ENCODE data around the gene MROH9. TPM values are rescaled to one million over a fixed set of nuclear protein-coding genes. Genes with fewer than 3 reads are reported as not detected.
A peak's percentile ranks its signal among the peaks of the same experiment; 100 is the strongest.

Gene MROH9
- total RNA-seq, 1 experiment from 2014 or later: not detected

DNA sequence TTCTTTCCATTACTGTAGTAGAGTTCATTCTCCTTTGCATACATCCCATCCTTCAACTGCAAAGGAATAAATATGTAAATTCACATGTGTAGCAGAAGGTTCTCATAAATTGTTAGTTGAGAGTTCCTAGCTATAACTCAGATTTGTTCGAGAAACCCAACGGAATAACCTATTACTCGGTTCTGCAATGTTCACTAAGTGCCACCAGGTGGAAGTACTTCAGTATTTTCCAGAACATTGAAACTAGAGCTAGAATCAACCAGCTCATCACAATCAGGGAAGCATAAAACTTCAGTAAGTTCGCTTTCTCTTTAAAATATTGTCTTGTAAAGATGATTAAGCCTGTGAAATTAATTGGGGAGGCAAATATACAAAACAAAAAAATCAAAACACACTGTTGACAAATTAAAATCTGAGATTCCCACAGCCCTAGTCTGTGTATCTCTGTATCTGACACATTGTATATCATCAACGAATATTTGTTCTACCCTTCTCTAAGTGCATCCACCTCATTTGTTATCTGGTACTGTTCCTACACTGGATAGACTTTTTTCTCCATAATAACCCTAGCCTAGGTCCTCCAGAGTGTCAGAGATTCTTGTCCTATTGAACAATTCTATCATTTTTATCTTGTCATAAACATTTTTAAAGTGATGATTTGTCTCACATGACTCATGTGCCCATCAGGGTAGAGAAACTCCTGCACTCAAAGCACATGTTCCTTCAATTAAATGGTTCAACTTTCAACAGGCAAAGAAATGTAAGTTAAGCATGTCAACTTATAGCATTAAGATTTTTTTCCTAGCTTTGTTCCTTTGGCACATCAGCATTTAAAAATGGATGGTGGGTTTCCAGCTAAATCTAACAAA is 31.9 kb downstream of the MROH9 start:
- DNase-seq (ENCODE audit: low read depth): peak; percentile 47

DNA sequence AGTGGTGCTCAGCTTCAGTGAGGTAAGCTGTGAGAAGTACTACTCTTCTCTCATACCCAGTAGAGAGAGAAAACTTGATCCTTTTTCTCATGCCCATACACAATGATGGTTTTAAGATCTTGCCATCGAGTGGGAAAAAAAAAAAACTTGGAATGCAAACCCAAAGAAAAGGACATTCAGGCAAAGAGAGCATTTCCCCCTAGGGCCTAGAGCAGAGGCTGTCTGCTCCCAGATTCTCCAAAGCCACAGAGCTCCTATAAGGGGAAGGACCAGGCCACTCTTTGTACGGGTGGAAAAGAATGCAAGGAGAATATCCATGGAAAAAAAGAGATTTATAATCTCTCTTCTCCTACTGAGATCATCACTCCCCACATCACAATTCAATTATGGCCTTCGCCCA is 34.9 kb downstream of the MROH9 start:
- no peak for DNase-seq (ENCODE audit: low read depth)

DNA sequence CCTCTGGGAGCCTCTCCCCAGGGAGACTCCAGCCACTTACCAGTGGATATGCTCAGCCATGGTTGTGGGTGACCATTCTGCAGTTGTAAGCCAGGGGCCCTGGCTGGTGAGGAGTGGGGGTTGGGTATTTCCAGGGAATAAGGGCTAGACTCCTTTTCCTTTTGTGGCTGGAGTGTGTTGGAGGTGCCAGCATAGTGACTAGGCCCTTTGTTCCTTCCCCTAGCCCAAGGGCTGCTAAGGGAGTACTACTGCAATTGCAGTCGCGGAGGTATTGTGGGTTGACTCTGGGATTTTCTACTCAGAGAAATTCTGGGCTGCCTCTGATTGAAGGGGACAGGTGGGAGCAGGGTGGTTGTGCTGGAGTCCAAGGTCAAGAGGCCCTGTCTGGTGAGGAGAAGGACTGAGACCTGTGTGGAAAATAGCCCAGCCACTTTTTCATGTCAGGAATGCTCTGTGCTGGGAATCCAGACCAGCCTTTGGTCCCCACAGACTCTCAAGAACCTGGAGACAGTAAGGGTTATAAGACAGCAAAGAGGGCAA is 43.1 kb downstream of the MROH9 start:
- DNase-seq (ENCODE audit: low read depth): peak; percentile 39

DNA sequence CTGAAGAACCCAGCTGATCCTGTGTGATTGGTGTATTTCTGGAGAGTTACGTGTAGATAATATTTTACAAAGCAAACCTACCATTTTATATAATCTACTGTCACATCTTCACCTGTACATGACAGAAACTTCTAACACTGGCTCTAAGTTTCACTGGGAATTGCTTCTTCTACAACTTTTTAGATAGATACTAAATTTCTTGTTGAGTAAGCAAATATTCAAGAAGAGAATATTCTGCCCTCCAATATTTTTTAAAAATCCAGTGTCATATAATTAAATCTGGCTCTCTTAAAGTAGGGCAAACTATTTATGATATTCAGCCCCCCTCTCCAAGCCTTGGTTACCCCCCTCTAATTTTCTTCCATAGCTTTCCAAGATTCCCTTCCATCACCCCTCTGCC is 50.1 kb downstream of the MROH9 start:
- DNase-seq (ENCODE audit: low read depth): no peak

DNA sequence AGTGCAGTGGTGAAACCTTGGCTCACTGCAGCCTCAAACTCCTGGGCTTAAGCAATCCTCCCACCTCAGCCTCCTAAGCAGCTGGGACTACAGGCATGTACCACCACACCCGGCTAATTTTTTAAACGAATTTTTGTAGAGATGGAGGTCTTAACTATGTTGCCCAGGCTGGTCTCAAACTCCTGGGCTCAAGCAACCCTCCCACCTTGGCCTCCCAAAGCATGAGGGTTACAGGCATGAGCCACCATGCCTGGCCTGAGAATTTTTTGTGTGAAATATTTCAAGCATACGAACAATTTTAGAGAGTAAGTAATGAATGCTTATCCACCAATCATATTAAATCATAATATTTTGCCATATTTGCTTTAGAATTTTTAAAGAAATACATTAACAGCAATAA is 51.6 kb downstream of the MROH9 start:
- DNase-seq (ENCODE audit: low read depth): no peak

DNA sequence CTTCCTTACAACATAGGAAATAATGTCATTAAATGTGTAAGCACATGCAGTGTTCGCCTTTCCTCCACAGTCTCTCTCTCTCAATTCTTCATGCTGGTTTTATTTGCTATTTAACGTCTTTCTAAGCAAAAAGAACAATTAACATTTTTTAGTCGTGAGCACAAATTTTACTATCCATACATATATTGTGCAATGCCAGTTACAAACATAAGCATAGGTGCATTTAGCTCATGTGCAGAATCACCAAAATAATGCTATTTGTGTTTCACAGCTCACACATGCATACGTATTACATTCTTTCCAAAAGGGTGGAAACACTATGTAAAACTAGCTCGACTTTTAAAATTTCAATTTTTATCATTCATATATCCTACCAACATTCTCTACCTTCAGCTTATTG is 52.1 kb downstream of the MROH9 start:
- no peak for DNase-seq (ENCODE audit: low read depth)

DNA sequence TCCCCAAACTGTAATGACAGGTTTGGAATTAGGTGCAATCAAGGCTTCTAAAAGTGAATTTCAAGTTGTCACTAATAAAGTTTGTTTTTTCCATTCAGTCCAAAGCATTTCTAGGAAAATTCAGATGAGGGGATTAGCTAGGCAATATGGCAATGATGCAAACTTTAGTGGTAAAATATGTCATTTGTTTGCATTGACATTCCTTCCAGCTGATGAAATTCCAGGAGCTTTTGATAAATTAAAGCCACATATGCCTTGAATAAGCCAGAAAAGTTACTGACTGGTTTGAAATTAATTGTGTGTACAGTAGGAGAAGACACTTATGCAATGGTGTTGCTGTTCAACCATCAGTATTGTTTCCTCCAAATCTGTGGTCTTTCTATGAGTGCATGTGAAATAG is 57.8 kb downstream of the MROH9 start:
- DNase-seq (ENCODE audit: low read depth): no peak

DNA sequence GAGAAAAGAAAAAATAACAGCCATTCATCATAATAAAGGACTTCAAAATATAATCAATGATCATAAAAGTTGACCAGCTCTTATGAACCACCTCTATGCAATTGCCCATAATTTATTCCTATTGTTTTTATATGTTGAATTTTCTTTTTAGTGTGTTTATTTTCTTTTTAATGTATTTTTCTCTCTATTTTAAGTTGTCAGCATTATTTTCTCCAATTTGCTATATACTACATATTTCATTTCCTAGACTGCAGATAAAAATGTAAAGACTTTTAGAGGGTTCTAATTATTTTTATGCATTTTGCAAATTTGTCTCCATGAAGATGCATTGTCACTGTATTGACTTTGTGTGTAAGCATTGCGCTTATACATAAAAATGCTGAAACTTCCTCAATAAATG is 58.4 kb downstream of the MROH9 start:
- no peak for DNase-seq (ENCODE audit: low read depth)

DNA sequence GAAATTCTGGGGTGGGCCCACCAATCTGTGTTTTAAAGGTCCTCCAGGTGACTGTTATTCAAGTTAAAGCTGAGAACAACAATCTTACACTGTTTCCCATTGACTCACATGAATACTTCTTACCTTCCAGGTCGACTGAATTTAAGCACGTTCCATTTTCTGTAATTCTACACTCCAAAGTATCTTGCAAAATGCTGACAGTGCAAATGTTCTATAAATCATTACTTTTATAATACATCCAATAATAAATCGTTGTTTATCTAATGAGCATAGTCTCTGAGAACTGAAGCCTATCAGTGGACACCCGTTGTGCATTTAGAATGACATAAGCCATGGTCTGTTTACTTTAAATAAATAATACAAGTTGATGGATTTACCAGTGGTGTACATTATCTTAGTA is 79.5 kb downstream of the MROH9 start:
- no peak for DNase-seq (ENCODE audit: low read depth)

DNA sequence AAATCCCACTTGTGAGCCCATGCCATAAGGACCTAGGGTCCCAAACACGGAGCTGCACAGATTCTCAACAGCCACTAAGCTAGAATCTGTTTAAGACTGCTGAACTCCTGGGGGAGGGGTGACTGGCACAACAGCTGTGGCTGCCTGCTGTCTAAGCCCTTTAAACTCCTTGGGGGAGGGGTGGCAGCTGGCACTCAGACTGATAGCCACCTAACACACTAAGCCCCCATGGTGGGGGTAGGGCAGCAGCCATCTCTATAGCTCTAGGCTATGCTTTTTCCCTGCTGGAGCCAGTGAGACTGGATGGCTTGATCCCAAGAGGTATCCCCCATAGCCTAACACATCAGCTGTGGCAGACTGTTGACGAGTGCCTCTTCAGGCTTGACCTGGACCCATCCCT is 82.1 kb downstream of the MROH9 start:
- peak; percentile 41 for DNase-seq (ENCODE audit: low read depth)

DNA sequence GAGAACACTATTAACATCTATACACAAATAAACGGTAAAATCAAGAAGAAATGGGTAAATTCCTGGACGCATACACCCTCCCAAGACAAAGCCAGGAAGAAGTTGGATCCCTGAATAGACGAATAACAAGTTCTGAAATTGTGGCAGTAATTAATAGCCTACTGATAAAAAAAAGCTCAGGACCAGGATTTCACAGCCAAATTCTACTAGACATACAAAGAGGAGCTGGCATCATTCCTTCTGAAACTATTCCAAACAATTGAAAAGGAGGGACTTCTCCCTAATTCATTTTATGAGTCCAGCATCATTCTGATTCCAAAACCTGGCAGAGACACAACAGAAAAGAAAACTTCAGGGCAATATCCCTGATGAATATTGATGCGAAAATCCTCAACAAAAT is 84.6 kb downstream of the MROH9 start:
- DNase-seq (ENCODE audit: low read depth): no peak

DNA sequence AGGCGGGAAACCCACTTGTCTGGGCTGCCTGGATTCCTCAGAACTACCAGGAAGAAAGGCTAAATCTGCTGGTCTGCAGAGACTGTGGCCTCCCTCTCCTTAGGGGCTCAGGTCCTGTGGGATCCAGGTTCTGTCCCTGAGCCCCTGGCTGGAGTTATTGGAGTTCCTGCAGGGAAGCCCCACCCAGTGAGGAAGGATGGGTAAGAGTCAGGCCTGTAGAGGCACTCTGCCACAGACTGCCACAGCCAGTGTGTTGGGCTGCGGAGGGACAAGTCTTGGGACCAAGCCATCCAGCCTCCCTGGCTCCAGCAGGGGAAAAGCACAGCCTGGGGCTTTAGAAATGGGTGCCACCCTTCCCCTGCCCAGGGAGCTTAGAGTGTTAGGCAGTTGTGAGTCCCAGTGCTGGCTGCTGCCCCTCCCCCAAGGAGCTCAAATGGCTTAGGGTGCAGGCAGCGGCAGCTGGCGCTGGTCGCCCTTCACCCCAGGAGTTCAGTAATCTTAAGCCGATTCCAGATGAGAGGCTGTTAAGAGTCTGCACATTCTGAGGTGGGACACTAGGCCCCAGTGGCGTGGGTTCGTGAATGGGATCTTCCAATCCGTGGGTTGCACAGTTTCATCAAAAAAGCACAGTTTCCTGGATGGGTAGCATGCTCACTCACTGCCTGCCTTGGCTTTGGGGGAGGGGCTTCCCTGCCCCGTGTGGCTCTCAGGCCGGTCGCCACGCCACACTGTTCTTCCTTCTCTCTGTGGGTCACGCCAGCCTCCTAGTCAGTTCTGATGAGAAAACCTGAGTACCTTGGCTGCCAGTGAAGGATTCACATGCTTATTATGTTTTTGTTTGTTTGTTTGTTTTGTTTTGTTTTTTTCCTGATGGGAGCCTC is 97.7 kb downstream of the MROH9 start:
- DNase-seq (ENCODE audit: low read depth): no peak

DNA sequence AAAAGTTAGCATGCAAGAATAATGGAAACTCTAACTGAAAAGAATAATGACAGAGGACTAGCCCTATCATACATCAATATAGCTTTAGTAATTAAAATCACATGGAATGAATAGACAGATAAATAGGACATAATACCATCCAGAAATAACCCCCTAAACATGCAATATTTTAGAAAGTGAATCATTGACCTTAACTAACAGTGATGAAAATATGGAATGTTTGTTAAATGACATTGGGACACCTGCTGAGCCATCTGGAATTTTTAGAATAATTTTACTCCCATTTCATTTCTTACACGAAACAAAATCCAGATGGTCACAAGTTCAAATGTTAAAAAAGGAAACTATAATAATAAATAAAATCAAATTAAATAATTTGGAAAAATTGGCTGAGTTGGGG is 102.3 kb downstream of the MROH9 start:
- no peak for DNase-seq (ENCODE audit: low read depth)

DNA sequence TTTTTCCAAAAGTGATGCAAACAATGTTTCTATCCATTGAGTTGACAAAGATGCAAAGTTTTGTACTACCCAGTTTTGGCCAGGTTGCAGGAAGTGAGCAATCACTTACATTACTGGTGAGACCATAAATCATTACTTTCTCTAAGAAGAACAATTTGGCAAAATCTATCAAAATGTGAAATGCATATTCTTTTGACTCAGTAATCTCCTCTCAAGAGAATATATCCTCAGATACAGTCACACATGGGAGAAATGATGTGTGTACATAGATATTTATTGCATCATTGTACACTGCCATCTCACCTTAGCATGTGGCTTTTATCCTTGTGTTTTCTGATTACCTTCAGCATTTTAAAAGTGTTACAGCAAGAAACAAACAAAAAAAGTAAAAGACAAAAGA is 103.0 kb downstream of the MROH9 start:
- no peak for DNase-seq (ENCODE audit: low read depth)

DNA sequence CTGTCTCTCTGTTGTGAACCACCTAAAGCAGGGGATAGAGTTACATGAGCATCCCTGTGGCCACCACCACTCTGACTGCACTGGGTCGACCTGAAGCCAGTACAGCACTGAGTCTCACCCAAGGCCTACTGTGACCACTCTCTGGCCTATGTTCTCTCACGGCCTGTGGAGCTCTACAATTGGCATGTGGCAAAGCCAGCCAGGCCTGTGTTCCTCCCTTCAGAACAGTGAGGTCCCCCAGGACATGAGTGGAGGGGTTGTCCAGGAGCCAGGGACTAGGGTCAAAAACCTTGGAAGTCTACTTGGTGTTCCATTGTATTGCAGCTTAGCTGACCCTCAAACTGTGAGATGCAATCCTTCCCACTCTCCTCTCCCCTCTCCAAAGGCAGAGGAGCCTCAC is 112.7 kb downstream of the MROH9 start:
- no peak for DNase-seq (ENCODE audit: low read depth)

DNA sequence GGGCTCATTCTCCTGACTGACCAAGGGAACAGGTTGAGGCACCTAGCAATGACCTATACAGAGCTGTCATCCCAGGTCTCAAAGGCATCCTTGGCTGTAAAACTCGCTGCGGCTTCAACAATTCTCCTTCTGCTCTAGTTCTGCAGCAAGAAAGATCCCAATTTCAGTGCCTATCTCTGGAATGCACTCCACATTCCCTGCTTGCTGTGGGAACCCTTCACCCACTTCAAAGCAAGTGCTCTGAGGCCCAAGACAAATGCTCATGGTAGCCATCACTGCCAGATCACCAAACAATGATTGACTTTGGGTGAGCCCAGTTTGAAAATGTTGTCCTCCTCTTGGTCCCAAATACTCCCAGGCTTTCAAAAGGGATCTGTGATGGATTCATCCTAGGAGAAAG is 117.6 kb downstream of the MROH9 start:
- DNase-seq (ENCODE audit: low read depth): no peak

DNA sequence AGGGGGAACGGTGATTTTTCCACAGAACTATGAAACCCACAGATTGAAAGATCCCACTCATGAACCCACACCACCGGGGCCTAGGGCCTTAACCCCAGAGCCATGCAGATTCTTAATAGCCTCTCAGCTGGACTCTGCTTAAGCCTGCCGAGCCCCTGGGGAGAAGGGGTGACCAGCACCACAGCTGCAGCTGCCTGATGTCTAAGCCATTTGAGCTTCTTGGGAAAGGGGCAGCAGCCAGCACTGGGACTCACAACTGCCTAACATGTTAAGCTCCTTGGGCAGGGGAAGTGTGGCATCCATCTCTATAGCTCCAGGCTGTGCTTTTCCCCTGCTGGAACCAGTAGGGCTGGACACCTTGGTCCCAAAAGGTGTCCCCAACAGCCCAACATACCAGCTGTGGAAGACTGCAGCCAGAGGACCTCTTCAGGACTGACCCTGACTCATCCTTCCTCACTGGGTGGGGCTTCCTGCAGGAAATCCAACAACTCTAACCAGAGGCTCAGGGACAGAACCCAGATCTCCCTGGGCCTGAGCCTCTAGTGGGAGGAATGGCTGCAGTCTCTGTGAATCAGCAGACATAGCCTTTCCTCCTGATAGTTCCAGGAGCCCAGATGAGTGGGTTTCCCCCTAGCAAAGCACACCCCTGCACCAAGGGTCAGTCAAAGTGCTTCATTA is 120.8 kb downstream of the MROH9 start:
- DNase-seq (ENCODE audit: low read depth): no peak

DNA sequence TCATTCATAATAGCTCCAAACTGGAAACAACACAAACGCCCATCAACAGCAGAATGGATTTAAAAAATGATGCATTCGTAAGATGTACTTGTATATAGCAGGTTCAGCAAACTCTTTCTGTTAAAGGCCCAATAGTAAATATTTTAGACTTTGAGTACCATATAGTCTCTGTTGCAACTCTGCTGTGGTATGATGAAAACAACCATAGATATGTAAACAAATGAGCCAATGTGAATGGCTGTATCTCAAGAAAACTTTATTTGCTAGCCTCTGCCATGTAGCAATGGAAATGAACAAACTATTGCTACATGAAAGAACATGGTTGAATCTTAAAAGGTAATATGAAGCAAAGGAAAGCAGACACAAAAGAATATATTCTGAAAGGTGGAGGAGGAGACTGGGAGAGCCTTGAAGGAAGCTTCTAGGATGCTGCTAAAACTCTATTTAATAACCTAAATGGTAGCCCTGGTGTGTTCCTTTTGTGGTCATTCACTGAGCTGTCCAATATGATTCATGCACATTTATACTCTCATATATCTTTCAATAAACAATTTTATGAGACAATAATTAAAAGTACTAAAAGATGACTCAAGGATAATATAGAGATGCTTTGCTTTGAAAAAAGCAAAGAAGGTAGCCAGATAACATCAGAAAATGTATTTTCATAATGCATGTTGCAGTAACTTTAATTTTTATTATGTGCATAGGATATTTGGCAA is 126.2 kb downstream of the MROH9 start:
- DNase-seq (ENCODE audit: low read depth): no peak

DNA sequence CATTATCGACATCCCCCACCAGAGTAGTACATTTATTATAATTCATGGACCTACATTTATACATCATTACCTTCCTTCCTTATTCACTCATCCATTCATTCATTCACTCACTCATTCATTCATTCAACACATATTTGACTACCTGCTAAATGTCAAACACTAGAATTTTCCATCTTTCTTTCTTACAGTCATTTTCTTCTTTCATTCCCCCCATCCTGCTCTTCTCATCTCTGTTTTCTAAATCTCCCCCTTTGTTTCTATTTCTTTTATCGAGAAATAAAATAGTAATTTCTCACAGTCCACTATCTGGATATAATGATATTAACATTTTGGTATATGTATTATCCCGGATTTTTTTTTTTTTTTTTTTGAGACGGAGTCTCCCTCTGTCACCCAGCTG is 127.6 kb downstream of the MROH9 start:
- DNase-seq (ENCODE audit: low read depth): no peak

DNA sequence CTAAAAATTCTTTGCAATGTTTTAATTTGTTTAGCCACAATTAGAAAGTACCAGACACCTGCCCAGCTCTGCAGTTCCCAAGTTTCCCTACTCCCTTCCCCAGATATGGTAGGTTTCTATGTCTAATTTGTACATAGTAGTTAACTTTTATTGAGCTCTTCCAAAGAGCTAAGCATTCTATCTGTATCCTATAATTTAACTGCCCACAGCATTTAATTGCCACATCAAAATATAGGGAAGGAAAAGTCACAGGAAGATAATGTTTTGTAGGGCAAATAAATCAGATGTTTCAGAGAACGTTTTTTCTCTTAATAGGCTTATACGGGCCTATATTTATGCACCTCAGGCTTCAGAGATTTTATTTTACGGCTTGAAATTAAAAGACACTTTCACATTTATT is 139.7 kb downstream of the MROH9 start:
- no peak for DNase-seq (ENCODE audit: low read depth)

DNA sequence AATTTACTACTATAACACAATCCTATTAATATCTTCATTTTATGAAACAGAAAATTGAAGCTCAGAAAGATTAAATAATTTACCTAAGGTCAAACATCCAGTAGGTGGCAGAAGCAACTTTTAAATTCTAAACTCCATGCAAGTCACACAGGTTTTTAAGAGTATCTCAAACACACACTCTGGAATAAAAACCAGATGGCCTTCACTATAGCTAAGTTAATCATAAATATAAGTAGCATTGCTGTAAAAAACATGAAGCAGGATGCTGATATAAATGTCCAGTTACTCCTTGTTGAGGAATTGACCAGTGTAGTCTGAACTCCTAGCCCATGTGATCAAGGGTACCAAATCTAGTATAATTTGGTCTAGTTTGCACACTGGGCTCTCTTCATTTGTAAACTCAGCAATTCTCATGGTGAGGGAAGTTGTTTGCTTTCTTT is 146.0 kb downstream of the MROH9 start:
- peak; percentile 10 for DNase-seq (ENCODE audit: low read depth)
